ENCODE data around the gene URI1. TPM values are rescaled to one million over a fixed set of nuclear protein-coding genes. Genes with fewer than 3 reads are reported as not detected.
"Not testable (repeated sequence)": the region's sequence is repeated elsewhere in the genome, so short reads cannot be mapped to it uniquely, and the experiment has no call there.

The URI1 gene
- polyA plus RNA-seq, 3 donors: 96.9 to 114 (median 107) TPM

DNA sequence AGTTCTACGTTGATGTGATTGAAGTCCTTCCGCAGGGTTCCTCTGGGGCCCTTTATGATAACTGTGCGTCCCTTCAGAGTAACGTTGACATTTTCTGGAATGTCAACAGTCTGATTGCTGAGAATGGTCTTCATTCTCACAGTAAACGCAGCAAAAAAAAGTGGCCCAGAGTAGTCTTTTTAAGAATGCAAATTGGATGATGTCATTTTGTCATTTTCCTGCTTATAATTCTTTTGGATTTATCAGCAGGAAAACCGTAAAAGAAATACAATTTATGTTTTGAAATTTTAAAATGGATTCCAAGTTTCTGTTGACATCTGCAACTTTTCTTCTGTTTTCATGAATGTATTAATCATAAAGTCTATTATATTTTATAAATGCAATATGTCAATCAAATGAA lies 14.8 kb downstream of the URI1 start:
- DNase-seq (ENCODE audit: extremely low read depth in 1 of 11, low read depth in 9 of 11, low spot score in 4 of 11): no peak

DNA sequence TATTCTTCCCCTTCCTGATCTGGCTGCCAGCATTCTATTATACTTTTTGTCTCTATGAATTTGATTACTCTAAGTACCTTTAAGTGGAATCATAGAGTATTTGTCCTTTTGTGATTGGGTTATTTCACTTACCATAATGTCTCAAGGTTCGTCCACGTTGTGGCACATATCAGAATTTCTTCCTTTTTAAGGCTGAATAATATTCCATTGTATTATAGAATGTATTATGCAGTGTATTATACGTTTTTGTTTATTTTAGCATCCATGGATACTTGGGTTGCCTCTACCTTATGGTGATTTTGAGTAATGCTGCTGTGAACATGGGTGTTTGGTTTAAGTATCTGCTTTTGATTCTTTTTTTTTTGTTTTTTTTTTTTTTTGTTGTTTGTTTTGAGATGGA lies 19.3 kb downstream of the URI1 start:
- no peak for DNase-seq (ENCODE audit: extremely low read depth in 1 of 11, low read depth in 9 of 11, low spot score in 4 of 11)

DNA sequence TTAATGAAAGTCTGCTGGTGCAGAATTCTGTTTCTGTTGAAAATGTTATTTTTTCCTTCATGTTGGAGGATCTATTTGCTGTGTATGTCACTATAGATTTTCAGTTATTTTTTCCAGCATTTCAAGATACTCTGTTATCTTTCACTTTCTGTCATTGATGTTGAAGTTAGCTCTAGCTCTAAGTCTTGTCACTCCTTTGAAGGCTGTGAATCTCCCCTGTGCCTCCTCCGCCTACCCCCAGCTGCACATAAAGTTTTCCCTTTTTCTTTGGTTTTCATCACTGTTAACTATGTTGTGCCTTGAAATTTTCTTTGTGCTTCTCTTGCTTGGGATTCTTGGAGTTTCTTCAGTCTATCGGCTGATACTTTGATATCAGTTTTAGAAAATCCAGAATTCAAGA lies 20.8 kb downstream of the URI1 start:
- DNase-seq (ENCODE audit: extremely low read depth in 1 of 11, low read depth in 9 of 11, low spot score in 4 of 11): no peak

DNA sequence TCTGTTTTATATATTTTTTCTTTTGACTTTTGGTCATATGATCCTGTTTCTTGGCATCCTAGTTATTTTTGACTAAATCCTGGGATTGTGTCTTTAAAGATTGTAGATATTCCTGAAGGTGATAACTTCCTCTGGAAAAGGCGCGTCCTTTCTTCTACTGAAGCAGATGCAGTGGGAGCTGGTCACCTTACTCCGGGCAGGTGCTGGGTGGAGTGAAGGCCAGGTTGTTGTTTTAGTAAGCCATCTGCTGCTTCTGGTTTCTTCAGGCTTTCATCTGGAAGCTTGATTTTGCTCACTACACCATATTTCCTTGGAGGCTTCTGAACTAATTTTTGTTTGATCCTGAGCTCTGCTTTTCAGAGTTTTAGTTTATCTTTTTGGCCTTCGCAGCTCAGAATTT lies 21.5 kb downstream of the URI1 start:
- no peak for DNase-seq (ENCODE audit: extremely low read depth in 1 of 11, low read depth in 9 of 11, low spot score in 4 of 11)

DNA sequence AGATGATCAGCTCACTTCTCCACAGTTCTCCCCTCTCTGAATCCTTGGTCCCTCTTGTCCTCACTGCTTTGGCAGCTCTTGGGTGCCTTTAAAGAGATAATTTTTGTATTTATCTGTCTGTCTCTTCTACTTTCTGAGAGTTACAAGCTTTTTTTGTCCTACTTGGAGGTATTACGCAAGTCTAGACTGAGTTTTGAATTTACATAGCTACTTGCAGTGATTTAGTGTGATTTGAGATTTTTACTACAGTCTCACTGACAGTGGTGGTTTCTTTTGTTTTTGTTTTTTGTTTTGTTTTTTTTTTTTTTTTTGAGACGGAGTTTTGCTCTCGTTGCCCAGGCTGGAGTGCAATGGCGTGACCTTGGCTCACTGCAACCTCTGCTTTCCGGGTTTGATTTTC lies 22.1 kb downstream of the URI1 start:
- DNase-seq (ENCODE audit: extremely low read depth in 1 of 11, low read depth in 9 of 11, low spot score in 4 of 11): no peak

DNA sequence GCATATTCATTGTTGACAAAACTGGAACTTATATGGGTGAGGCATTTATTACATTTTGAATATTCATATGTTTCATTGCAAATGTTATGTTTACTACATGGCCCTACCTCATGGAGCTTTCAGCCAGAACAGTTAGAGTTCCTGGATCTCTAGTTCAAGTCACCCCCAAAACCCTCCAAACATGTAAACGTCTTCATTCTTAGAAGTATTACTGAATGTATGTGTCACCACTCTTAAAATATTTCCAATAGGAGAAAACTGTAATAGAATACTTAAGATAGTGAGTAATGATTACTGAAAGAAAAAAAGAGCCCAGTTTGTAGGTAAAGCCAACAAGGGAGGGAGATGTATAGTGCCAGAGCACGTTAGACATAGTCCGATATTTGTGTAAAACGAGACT lies 23.5 kb downstream of the URI1 start:
- no peak for DNase-seq (ENCODE audit: extremely low read depth in 1 of 11, low read depth in 9 of 11, low spot score in 4 of 11)

DNA sequence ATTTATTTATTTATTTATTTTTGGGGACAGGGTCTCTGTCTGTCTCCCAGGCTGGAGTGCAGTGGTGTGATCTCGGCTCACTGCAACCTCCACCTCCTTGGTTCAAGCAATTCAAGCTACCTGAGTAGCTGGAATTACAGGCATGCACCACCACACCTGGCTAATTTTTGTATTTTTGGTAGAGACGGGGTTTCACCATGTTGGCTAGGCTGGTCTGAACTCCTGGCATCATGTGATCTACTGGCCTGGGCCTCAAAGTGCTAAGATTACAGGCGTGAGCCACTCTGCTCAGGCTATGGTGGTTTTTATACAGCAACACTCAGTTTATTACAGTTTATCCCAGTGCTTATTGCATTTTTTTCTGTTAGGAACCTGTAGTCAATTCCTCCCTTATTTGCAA lies 24.1 kb downstream of the URI1 start:
- DNase-seq (ENCODE audit: extremely low read depth in 1 of 11, low read depth in 9 of 11, low spot score in 4 of 11): not testable (repeated sequence)

DNA sequence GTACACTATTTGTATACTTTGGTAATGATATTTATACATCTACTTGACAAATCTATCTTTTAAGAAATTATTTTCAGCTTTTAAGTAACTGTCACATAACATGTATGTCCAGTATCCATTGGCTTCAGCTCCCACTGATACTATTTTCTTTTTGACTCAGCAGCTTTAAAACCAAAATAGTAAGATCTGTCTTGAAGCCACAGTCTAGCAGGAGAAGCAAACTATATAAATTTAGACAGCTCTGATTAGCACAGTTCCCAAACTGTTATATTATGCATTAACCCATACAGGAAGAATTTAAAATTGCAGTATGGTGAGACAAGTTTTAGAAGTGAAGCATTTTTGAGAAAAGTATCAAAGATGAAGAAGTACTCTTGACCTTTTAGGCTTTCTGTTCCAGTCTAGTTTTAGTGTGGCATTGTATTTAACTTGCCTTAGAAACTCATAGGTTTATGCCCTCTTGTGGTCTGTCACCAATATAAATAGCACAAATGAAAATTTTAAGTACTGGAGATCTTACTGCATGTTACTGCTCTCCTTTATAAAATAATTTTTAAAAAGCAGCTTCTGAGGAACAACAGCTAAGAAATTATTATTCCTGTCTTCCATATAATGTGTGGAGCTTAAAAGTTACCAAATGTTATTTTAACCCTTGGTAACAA lies 24.7 kb downstream of the URI1 start:
- no peak for DNase-seq (ENCODE audit: extremely low read depth in 1 of 11, low read depth in 9 of 11, low spot score in 4 of 11)

DNA sequence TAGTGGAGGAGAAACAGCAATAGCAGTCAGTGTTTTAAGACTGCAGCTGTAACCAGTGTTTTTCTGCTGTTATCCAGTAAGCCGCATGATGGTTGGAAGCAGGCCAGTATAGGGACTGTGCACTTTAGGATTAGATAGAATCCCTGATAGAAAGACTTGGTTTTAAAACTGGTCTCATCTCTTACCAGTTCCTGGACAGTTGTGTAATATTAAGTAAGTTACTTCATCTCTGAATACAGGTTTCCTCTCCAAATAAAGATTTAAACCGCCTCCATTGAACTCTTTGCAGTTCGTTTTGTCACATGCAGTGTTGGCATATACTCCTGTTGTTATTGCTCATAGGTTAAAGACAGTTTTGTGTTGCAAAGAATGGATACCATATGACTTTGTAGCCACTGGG lies 25.6 kb downstream of the URI1 start:
- DNase-seq (ENCODE audit: extremely low read depth in 1 of 11, low read depth in 9 of 11, low spot score in 4 of 11): no peak

DNA sequence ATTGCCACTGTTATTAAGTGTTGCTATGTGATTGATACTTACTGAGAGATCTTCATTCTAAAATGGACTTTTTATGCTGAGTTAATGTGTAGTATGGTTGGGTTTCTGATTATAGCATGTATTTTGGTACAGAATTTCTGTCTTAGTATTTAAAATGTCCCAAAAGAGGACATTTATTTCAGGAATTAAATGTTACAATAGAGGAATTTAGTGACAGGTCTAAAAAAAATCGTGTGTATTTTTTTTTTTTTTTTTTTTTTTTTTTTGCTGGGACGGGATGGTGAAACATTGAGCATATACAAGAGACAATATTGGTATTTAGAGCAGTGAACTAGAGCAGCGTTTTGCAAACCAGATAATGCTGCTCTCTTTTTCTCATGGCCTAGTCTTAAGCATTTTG lies 27.9 kb downstream of the URI1 start:
- no peak for DNase-seq (ENCODE audit: extremely low read depth in 1 of 11, low read depth in 9 of 11, low spot score in 4 of 11)

DNA sequence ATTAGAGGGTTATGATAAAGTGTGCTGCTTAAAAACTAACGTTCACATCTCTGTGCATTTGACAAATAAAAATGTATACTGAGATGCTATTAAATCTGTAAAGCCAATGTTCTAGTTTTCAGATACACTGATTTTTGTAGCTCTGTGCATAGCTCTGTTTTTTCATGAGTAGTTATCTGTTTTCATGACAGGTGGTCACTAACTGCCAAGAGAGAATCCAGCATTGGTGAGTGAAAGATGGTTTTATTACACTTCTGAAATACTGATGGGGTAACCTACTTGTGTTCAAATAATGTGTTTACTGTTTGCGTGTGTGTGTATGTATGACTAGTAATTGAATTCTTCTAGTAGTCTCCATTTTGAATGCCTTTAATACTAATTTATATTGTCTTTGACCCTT lies 29.0 kb downstream of the URI1 start:
- no peak for DNase-seq (ENCODE audit: extremely low read depth in 1 of 11, low read depth in 9 of 11, low spot score in 4 of 11)

DNA sequence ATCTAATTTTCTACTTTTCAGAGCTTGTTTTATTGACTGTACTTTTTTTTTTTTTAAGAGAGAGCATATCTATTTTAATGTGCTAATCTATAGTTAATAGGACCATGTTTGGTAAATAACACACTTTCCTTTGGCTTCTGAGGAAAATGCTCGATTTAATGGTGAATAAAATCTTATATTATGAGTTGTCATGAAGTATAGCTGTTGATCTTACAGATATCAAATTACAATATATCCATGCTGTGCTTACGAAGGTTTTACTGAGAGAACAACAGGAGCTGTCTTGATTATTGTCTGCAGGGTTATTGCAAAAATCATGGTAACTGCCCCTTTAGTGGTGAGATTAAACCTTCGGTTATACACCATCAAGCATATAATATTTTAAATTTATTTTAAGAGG lies 29.6 kb downstream of the URI1 start:
- no peak for DNase-seq (ENCODE audit: extremely low read depth in 1 of 11, low read depth in 9 of 11, low spot score in 4 of 11)

DNA sequence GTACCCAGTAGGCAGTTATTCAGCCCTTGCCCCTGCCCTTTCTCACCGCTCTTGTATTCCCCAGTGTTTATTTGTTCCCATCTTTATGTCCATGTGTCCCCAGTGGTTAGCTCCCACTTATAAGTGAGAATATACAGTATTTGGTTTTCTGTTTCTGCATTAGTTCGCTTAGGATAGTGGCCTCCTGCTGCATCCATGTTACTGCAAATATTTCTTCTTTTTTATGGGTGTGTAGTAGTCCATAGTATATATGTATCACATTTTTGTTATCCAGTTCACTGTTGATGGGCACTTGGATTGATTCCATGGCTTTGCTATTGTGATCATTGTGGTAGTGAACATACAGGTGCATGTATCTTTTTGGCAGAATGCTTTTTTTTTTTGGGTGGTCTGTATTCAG lies 32.7 kb downstream of the URI1 start:
- DNase-seq (ENCODE audit: extremely low read depth in 1 of 11, low read depth in 9 of 11, low spot score in 4 of 11): no peak

DNA sequence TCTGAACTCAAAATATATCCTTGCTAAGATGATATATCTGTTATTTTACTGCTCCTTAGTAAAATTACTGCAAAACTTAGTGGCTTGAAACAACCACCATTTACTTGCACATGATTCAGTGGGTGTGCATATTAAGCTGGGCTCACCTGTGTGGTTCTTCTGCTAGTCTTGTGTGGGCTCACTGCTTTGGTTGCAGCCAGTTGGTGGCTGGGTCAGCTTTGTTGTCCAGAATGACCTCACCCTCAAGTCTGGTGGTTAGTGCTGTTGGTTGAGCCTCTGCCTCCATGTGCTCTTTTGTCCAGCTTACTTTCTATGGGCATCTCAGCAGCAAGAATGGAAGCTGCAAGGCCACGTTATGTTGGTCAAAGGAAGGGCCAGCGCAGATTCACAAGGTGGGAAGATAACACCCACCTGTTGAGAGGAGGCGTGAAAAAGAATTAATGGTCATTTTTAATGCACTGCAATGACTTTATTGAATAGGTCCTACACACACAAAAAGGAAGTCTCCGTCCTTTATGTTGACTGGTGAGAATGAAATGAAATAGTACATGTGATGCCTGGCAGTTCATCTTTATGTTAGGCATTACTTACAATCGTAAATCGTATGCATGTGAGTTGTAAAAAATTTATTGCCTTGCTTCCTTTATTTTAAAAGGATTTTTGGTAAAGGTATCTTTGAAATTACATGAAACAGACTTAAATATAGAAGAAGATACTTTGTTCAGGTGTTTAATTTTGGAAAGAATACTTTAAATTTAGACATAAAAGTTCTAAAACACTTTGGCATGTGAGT lies 34.3 kb downstream of the URI1 start:
- no peak for DNase-seq (ENCODE audit: extremely low read depth in 1 of 11, low read depth in 9 of 11, low spot score in 4 of 11)

DNA sequence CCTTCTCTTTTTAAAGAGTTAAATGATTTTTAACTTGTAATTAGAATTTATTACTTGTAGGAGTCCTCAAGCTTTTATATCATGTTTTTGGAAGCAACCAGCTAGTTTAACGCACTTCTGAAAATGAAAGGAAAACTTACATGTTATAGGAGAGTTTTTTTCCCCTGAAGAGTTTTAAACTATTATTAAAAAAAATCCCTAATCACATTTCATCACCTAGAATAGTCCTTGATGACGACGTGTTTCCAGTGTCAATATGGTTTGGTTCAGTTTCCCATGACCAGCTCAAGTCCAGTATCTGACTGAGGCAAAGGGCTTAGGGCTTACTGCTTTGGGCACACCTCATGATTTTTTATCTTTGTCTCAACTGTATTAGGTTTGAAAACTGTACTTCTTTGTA lies 36.0 kb downstream of the URI1 start:
- no peak for DNase-seq (ENCODE audit: extremely low read depth in 1 of 11, low read depth in 9 of 11, low spot score in 4 of 11)

DNA sequence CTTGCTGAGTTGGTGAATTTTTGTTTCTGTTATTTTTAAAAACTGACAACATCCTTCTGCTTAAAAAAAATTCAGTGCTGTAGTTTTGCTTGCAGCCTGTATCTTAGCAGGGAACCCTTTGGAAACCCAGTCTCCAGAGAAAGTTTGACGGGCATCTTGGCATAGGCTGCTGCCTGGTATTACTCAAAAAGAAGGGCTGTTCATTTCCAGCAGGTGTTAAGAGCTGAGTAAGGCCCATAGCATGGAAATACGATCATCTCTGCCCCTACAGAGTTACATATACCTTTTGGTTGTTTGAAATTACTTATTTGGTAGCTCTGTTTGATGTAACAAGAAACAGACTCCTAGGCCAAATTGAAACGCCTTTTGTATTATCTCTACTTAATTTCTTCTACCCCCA lies 41.5 kb downstream of the URI1 start:
- no peak for DNase-seq (ENCODE audit: extremely low read depth in 1 of 11, low read depth in 9 of 11, low spot score in 4 of 11)

DNA sequence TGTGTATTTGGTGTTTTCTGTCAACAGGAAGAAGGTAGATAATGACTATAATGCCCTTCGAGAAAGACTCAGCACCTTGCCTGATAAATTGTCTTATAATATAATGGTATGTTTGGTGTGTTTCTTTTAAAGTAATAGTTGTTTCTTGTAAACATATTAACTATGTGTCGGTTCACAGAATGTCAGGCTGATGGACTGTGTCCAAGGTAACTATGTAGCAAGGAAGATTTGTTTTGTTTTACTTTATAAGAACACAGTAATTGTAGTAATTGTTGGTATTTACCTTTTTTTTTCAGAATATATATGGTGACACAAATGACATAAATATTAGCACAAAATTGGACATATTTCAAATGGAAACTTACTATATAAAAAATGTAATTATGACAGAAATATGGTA lies 43.2 kb downstream of the URI1 start:
- DNase-seq (ENCODE audit: extremely low read depth in 1 of 11, low read depth in 9 of 11, low spot score in 4 of 11): no peak

DNA sequence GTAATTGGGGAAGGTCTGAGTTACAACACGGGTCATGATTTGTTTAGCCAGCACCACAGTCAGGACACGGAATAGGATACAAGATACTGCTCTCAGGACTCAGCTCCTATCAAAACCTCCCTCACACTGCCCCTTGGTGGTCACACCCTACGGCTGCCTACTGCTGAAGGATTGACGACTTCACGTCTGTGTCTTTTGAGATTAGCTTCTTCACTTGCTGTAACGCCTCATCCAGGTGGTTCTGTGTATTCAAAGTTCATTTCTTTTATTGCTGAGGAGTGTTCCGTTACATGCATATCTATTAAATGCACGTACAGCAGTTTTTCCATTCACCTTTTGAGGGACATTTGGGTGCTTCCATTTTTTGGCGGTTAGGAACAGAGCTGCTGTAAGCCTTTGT lies 46.3 kb downstream of the URI1 start:
- no peak for DNase-seq (ENCODE audit: extremely low read depth in 1 of 11, low read depth in 9 of 11, low spot score in 4 of 11)

DNA sequence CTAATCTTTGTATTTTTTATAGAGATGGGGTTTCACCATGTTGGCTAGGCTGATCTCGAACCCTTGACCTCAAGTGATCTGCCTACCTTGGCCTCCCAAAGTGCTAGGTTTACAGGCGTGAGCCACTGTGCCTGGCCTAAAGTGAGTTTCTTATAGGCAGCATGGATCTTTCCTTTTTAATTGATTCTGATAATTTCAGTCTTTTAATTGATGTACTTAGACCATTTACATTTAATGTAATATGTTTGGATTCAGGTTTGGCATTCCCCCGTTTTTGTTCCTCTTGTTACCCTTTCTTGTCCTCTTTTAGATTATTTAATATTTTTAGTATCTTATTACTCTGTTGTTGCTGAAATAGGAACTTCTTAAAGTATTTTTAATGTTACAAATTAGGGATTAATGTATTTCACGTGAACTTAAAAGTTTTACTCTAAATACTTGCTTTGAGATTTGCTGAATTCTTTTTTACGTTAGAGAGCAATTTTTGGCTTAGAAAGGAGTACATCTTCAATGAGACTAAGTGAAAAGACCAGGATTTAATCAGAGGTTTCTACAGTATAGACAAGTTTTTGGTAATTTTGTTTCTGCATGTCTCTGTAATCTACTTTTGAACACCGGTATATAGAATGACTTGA lies 50.3 kb downstream of the URI1 start:
- DNase-seq (ENCODE audit: extremely low read depth in 1 of 11, low read depth in 9 of 11, low spot score in 4 of 11): no peak

DNA sequence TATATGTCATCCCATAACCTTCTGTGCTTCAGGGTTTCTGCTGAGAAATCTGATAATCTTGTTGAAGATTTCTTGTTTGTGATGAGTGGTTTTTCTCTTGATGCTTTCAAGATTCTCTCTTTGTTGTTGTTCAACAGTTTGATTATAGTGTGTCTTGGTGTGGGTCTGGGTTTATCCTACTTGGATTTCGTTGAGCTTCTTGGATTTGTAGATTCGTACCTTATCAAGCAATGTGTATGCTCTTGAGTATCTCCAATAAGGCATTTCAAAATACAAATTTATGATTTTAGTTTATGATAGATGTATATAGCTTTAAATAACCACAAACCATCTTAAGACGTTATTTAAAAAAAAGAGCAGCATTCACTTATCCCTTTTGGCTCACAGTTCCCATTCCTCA lies 57.5 kb downstream of the URI1 start:
- DNase-seq (ENCODE audit: extremely low read depth in 1 of 11, low read depth in 9 of 11, low spot score in 4 of 11): no peak

DNA sequence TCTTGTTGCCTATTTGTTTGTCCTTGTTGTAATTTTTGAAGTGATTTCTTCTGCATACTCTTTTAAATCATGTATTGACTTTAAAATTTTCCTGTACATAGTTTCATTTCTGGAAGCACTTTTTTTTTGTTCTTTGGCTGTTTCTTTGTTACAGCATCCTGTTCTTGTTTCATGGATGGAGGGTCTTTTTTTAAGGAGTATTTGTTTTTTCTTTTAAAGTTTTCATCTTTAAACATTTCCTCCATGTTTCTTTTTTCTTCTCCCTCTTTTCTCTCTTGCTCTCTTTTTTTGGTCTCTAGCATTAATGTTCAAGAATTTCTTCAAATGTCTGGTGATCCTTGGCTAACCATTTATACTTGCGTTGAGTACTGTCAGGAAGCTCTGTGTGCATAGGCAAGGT lies 58.8 kb downstream of the URI1 start:
- no peak for DNase-seq (ENCODE audit: extremely low read depth in 1 of 11, low read depth in 9 of 11, low spot score in 4 of 11)
